ENCODE measurements around the gene FOXL2.

The FOXL2 gene

GRCh38 chr3:138944929-138945708, 1.8 kb downstream of the FOXL2 start:
- peaks cover 70% of the 10 kb centered on the region for H3K27me3 ChIP-seq (ENCODE audit: control insufficient read depth, insufficient read depth, low read length)
- H3K9ac ChIP-seq (ENCODE audit: low read depth, low read length) = no peak overlapping the region
- peak overlapping the region; percentile 61 for H3K4me3 ChIP-seq (ENCODE audit: low read length)
- no peaks in the 10 kb centered on the region for H3K36me3 ChIP-seq (ENCODE audit: insufficient read depth, low read length)
- no peaks in the 10 kb centered on the region for H3K9me3 ChIP-seq (replicated peaks; ENCODE audit: low read length)
- peaks cover 17% of the 10 kb centered on the region for H3K4me1 ChIP-seq (ENCODE audit: control insufficient read depth, insufficient read depth, low read length)
- peak overlapping the region; percentile 93 for H3K4me2 ChIP-seq (ENCODE audit: low read length)

GRCh38 chr3:138944654-138944928, 2.3 kb downstream of the FOXL2 start:
- no peaks in the 10 kb centered on the region for H3K36me3 ChIP-seq (ENCODE audit: insufficient read depth, low read length)
- no peak overlapping the region for H3K9ac ChIP-seq (ENCODE audit: low read depth, low read length)
- peak overlapping the region; percentile 93 for H3K4me2 ChIP-seq (ENCODE audit: low read length)
- H3K4me1 ChIP-seq (ENCODE audit: control insufficient read depth, insufficient read depth, low read length) = peaks cover 12% of the 10 kb centered on the region
- H3K4me3 ChIP-seq (ENCODE audit: low read length) = peak overlapping the region; percentile 61
- no peaks in the 10 kb centered on the region for H3K9me3 ChIP-seq (replicated peaks; ENCODE audit: low read length)
- peaks cover 69% of the 10 kb centered on the region for H3K27me3 ChIP-seq (ENCODE audit: control insufficient read depth, insufficient read depth, low read length)

DNA sequence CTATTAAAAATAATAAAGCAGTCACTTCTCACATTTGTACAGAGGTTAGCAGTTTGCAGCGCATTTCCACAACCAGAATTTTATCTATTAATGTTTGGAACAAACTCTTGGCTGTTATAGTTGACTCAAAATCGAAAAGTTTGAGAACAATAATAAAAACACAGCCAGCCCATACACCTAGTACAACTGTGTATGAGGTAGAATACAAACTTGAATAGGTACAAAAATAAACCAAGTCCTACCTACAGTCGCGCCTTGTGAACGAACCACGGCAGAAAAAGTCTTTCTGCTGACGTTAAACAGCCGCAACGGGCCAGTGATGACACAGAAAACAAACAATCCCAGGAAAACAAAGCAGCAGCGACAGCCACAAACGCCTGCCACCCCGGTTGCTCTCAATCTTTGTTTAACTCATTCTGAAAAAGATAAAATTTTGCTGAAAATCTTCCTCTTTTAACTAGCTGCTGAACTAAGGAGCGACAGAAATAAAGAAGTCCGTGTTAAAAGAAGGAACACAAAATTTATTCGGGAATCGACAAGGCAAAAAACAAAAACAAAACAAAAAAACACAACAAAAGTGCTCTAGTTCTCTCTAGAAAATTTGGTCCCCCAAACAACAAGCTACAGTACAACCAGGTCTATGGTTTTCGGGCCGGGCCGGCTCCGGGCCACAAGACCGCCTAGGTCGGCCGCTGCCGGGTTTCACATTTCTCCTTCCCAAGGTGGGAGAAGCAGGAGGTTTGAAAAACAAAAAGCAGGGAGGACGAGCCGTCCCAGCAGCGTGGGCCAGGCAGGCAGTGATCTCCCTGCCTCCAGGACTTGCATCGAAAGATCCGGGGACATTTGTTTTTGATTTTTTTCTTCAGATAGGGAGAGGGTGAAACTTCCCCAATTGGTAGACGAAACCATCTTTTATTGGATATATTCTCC, 2.9 kb downstream of the FOXL2 start:
- peaks cover 12% of the 10 kb centered on the region for H3K4me1 ChIP-seq (ENCODE audit: control insufficient read depth, insufficient read depth, low read length)
- no peaks in the 10 kb centered on the region for H3K9me3 ChIP-seq (replicated peaks; ENCODE audit: low read length)

DNA sequence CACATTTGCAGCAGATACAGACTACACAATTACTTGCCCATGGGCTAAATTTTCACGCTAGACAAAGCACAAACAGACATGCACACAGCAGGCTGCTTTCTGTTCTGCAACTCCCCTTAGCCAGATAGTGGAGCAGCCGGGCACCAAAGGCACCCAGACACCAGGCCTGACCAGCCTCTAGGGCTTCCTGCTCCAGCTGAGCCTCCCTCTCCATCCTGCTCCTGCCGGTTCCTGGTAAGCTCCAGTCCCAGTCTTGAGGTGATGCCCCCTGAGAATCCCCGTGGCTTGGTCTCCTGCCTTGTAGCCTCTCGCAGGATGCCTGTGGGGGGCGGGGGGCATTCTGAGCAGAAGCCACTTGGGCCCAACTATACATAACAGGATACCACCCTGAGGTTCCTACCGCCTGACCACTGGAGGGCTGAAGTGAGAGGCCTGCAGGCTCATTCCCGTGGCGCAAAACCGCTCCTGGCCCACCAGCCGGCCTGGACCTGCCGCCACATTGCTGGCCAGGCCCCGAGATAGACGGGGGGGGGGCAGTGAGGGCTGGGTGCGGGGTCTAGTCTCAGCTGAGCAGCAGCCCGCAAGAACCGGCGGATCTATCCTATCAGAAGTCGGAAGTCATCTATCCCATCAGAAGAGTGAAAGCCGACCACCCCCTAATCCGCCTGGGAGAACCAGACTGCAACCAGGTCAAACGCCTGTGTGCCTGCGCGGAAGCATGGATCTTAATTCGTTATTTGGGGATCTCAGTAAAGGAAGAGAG, 3.9 kb downstream of the FOXL2 start:
- Histone ChIP-seq H3K9me3 (replicated peaks; ENCODE audit: low read length) (no peaks in the 10 kb centered on the region), H3K27me3 (ENCODE audit: control insufficient read depth, insufficient read depth, low read length) (peaks cover 69% of the 10 kb centered on the region), H3K4me2 (ENCODE audit: low read length) (no peak overlapping the region), H3K4me3 (ENCODE audit: low read length) (no peak overlapping the region), H3K9ac (ENCODE audit: low read depth, low read length) (no peak overlapping the region), H3K4me1 (ENCODE audit: control insufficient read depth, insufficient read depth, low read length) (peaks cover 12% of the 10 kb centered on the region), H3K36me3 (ENCODE audit: insufficient read depth, low read length) (no peaks in the 10 kb centered on the region)

More for the DNA sequence above, 2.9 kb downstream of the FOXL2 start:
- peaks cover 69% of the 10 kb centered on the region for H3K27me3 ChIP-seq (ENCODE audit: control insufficient read depth, insufficient read depth, low read length)
- H3K4me3 ChIP-seq (ENCODE audit: low read length) = no peak overlapping the region
- H3K4me2 ChIP-seq (ENCODE audit: low read length) = no peak overlapping the region
- H3K36me3 ChIP-seq (ENCODE audit: insufficient read depth, low read length) = no peaks in the 10 kb centered on the region
- no peak overlapping the region for H3K9ac ChIP-seq (ENCODE audit: low read depth, low read length)

GRCh38 chr3:138942271-138942670, 4.7 kb downstream of the FOXL2 start:
- Histone ChIP-seq H3K4me1 (ENCODE audit: control insufficient read depth, insufficient read depth, low read length) (peaks cover 12% of the 10 kb centered on the region), H3K27me3 (ENCODE audit: control insufficient read depth, insufficient read depth, low read length) (peaks cover 71% of the 10 kb centered on the region), H3K4me3 (ENCODE audit: low read length) (no peak overlapping the region), H3K9me3 (replicated peaks; ENCODE audit: low read length) (no peaks in the 10 kb centered on the region), H3K36me3 (ENCODE audit: insufficient read depth, low read length) (no peaks in the 10 kb centered on the region), H3K4me2 (ENCODE audit: low read length) (no peak overlapping the region), H3K9ac (ENCODE audit: low read depth, low read length) (no peak overlapping the region)

DNA sequence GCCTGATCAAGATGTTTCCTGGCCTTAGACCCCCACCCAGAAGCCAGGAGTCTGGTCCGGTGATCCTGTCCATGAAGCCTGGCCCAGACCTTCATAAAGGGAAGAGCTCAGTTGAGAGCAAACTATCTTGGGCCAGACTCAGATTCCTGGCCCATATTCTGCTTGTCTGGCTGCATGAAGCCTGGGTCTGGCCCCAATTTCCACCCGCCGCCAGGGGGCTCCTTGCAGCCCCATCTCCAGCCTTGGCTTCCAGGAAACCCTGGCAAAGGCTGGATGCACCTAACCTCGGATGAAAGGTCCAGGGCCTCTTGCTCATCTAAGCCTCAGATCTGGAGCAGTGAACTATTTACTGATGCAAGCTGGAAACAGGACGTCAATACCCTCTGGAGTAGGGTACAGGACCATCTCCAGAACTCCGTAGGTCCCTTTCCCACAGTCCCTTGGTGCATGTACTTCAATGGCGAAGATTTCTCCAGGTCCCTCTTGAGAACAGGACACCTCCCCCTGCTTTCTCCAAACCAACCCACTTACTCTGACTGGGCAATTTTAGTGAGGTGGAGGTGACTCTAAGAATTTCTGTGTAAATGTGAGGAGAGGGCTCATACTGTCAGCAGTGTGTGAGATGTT, 5.6 kb downstream of the FOXL2 start:
- Histone ChIP-seq H3K27me3 (ENCODE audit: control insufficient read depth, insufficient read depth, low read length) (peaks cover 80% of the 10 kb centered on the region), H3K9me3 (replicated peaks; ENCODE audit: low read length) (no peaks in the 10 kb centered on the region), H3K4me1 (ENCODE audit: control insufficient read depth, insufficient read depth, low read length) (peaks cover 18% of the 10 kb centered on the region)

GRCh38 chr3:138940446-138940845, 6.5 kb downstream of the FOXL2 start:
- H3K27me3 ChIP-seq (ENCODE audit: control insufficient read depth, insufficient read depth, low read length) = peaks cover 82% of the 10 kb centered on the region
- H3K4me3 ChIP-seq (ENCODE audit: low read length) = no peak overlapping the region
- H3K4me1 ChIP-seq (ENCODE audit: control insufficient read depth, insufficient read depth, low read length) = peaks cover 19% of the 10 kb centered on the region
- no peaks in the 10 kb centered on the region for H3K36me3 ChIP-seq (ENCODE audit: insufficient read depth, low read length)
- no peak overlapping the region for H3K4me2 ChIP-seq (ENCODE audit: low read length)
- no peak overlapping the region for H3K9ac ChIP-seq (ENCODE audit: low read depth, low read length)
- no peaks in the 10 kb centered on the region for H3K9me3 ChIP-seq (replicated peaks; ENCODE audit: low read length)

More for the DNA sequence above, 5.6 kb downstream of the FOXL2 start:
- Histone ChIP-seq H3K36me3 (ENCODE audit: insufficient read depth, low read length) (no peaks in the 10 kb centered on the region), H3K4me2 (ENCODE audit: low read length) (no peak overlapping the region), H3K9ac (ENCODE audit: low read depth, low read length) (no peak overlapping the region), H3K4me3 (ENCODE audit: low read length) (no peak overlapping the region)

GRCh38 chr3:138939561-138940241, 7.2 kb downstream of the FOXL2 start:
- Histone ChIP-seq H3K4me3 (ENCODE audit: low read length) (no peak overlapping the region), H3K27me3 (ENCODE audit: control insufficient read depth, insufficient read depth, low read length) (peaks cover 75% of the 10 kb centered on the region), H3K9me3 (replicated peaks; ENCODE audit: low read length) (no peaks in the 10 kb centered on the region), H3K4me1 (ENCODE audit: control insufficient read depth, insufficient read depth, low read length) (peaks cover 14% of the 10 kb centered on the region), H3K4me2 (ENCODE audit: low read length) (no peak overlapping the region), H3K9ac (ENCODE audit: low read depth, low read length) (no peak overlapping the region), H3K36me3 (ENCODE audit: insufficient read depth, low read length) (no peaks in the 10 kb centered on the region)

- H3K9ac ChIP-seq (ENCODE audit: low read depth, low read length) = no peak overlapping the region
- no peaks in the 10 kb centered on the region for H3K9me3 ChIP-seq (replicated peaks; ENCODE audit: low read length)
- no peaks in the 10 kb centered on the region for H3K36me3 ChIP-seq (ENCODE audit: insufficient read depth, low read length)
- no peak overlapping the region for H3K4me2 ChIP-seq (ENCODE audit: low read length)
- peaks cover 71% of the 10 kb centered on the region for H3K27me3 ChIP-seq (ENCODE audit: control insufficient read depth, insufficient read depth, low read length)
- H3K4me1 ChIP-seq (ENCODE audit: control insufficient read depth, insufficient read depth, low read length) = peaks cover 14% of the 10 kb centered on the region
- no peak overlapping the region for H3K4me3 ChIP-seq (ENCODE audit: low read length)
Measured at GRCh38 chr3:138938877-138939560, 7.9 kb downstream of the FOXL2 start.

DNA sequence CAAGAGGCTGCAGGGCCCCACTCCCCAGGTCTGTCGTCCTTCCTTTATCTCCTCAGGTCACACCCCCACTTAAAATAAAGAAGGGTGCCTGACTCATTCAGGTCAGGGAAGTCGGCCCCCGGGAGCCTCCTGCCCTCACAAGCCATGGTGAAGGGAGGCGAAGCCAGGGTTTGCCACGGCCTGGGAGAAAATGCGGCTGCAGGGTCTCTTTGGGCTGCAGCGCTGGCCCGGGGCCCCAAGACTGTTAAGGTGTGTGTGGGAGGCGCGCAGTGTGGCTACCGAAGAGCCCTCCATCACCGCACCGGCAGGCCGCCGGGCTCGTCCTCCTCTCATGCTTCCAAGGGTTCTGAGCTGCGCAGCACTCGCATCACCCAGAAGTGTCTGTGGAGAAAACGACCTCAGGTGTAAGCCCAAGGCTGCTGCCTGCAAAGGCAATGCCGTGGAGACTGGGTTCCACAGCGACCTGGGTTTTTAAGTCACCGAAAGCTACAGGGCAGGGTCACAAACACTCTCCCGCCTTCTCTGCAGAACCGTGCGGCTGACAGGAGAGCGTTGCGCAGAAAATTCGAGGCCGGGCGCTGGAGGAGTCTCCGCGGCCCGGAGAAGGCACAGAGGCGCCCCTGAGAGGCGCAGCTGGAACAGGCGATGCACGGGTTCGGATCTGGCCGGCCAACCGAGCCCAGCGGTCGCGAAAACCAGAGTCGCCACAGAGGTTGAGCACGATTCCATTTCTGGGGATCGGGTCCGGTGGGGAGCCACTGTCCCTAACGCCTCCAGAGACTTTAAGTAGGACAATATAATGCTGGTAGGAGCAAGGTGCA, 8.7 kb downstream of the FOXL2 start:
- no peaks in the 10 kb centered on the region for H3K36me3 ChIP-seq (ENCODE audit: insufficient read depth, low read length)
- H3K4me3 ChIP-seq (ENCODE audit: low read length) = no peak overlapping the region
- H3K4me1 ChIP-seq (ENCODE audit: control insufficient read depth, insufficient read depth, low read length) = peaks cover 14% of the 10 kb centered on the region
- no peak overlapping the region for H3K9ac ChIP-seq (ENCODE audit: low read depth, low read length)
- H3K9me3 ChIP-seq (replicated peaks; ENCODE audit: low read length) = no peaks in the 10 kb centered on the region
- H3K27me3 ChIP-seq (ENCODE audit: control insufficient read depth, insufficient read depth, low read length) = peaks cover 65% of the 10 kb centered on the region
- peak overlapping the region; percentile 36 for H3K4me2 ChIP-seq (ENCODE audit: low read length)

Data from skeletal muscle satellite cell (primary cell).